ENCODE measurements around the gene STPG1.

Gene STPG1

DNA sequence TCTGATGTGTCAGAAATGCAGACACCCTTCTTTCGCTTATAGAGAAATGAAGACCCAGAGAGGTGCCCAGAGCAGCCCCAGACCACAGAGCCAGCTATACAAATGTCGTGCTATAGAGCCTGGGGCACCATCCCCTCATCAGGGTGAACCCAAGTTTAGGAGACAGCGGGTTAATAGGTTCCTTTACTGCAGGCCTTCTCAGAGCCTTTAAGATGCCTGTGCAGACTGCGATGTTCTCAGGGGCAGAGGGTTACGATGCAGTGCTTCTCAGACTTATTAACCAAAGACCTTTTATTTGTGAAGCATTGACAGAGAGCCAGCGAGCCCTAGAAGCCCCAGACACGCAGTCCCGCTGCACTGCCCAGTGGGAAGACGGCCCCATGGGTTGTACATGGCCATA, 46.9 kb downstream of the STPG1 start:
- DNase-seq, result no peak

DNA sequence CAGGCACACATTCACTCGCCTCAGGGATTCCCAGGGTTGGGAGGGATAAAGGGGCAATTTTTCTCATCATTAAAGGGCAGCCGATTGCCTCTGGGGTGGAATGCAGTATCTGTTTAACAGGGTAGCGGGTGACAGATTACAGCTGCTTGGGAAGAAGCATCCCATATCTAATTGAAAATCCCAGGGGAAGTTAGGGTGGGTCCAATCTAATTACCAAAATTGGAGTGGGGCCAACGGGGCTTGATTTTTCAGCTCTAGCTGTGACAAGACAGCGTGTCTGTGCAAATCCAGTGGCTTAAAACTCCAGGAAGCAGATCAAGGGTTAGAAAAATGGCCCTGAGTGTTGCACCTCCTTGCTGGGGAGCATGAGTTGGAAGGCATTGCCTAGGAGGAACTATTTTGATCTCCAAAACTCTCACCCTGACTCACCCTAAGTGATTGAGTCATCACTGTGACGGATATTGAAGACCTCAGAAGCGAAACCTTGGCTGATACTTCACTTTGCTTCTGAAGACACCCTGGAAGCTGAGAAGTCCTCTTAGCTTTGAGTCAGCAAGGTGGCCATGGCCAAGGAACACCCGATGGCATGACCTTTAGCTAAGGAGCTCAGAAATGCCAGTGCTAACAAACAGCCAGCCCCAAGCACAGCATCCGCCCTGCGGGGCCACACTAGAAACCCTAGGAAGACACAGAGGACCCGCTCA, 48.5 kb downstream of the STPG1 start:
- peak; percentile 95 for DNase-seq

DNA sequence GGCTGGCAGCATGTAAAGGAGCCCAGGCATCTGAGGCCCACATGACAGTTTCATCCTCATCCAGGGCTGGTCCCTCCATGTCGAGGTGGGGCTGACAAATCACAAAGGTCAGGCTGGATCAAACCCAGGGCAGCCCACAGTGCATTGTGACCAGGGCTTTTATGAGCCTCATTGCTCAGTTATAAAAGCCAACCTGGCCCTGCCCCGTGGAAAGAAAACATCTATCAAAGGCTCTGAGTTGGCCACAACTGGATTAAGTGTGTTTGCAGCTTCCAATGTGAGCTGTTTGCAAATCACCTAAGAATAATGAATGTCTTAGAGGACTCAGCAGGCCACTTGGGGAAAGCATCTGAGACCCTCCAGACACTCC, 49.0 kb downstream of the STPG1 start:
- no peak for DNase-seq

DNA sequence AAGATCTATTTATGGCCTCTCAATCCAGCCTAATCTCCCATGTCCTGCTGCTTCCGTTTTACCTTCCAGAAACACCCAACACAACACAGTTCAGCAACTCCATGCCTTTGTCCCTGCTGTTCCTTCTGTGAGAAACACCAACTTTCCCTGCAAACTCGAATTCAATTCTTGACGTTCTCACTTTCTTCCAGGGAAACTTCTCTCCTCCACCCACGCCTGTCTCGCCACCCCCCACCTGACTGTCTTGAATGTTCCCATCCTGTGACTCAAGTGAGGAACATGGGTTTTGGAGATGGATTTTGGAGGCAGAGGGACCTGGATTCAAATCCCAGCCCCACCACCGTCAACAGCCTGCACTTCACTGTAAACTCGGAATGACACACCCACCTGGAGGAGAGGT, 49.6 kb downstream of the STPG1 start:
- DNase-seq, result no peak

DNA sequence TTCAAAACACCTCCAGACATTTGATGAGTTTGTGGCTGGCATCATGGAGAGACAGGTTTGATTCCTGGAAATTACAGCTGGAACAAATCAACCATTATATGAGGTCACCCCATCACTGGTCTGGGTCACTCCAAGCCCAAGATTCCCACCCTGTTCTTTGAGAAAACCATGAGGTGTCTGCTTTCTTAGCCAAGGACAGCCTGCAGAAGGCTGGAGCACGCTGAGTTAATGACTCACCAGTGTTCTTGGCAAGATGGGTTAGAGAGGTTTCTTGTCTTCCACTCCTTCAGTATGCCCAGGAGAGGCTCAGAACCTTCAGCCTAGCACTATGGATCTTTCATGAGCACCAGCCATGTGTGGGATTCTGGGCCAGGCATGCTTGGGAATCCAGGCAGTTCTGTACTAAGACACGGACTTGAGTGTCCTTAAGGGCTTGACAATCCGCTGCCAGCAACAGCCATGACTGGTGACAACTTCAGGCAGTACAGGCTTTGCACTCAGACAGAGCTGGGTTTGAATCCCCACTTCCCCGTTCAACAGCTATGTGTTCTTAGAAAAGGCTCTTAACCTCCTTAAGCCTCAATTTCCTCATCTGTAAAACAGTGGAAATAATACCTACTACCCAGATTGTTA, 50.5 kb downstream of the STPG1 start:
- peak; percentile 86 for DNase-seq

DNA sequence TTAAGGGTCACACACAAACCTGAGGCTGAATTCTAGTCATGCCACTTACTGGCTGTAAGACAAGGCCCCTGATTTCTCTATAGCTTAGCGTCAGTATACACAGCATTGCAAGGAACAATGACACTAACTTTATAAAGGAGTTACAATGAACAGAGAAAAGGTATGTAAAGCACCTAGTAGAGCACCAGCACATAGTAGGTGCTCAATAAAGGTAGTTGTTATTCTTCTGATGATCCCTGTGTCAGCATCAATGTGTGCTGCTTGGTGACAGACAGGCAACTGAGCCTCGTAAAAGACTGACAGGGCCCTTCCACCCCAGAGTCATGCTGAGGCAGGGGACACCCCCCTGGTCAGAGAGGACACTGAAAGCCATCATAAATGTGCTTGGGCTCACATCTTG, 51.2 kb downstream of the STPG1 start:
- DNase-seq, result no peak

DNA sequence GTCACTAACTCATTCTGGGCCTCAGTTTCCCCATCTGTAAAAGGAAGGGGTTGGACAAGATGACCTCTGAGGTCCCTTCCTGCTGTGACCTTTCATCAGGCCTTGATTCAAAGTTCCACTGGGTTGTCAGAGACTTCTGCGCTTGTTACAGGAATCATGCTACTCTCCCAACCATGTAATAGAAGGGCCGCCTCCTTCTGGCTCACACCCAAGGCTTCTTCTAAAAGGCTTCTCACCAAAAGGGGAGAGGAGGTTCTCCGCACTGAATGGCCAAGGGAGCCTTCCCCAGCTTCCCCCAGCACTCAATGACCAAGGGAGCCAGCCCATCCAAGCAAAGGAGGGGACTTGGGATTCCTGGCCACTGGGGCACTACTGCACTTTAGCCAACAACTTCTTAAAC, 51.8 kb downstream of the STPG1 start:
- no peak for DNase-seq

DNA sequence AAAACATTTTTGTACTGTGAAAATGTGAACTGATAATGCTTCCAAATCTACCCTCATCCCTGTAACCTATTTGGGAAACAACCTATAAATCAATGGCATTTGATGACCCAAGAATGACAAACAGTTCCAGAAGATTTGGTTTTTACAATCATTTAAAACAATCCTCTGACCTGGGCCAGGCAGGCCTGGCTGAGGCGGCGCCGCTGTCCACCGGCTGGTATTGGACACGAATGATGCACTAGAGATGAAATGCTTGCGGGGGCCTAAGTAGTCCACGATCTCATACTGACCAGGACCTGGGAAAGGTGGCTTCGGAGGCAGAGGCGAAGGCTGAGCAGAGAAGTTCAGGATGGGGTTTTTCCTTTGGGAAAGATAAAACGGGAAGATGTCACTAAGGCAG, 52.9 kb downstream of the STPG1 start:
- DNase-seq, result no peak

DNA sequence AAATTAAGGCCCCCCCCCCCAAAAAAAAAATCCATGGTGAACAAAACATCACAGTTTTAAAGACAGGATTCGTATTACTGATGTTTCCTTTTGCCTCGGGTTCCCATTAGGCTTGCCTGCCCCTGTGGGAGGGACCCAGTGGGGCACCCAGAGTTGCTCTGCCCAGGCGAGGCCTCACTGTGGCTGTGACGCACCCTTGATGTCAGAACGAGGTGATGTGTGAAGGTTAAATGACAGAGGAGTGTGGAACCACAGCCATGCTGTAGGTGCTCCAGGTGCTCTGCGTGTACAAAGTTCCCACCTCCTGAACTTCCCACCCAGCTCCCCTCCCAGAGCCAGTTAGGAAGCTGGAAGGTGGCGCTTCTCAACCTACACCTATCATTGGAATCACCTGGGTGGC, 56.5 kb downstream of the STPG1 start:
- no peak for DNase-seq

DNA sequence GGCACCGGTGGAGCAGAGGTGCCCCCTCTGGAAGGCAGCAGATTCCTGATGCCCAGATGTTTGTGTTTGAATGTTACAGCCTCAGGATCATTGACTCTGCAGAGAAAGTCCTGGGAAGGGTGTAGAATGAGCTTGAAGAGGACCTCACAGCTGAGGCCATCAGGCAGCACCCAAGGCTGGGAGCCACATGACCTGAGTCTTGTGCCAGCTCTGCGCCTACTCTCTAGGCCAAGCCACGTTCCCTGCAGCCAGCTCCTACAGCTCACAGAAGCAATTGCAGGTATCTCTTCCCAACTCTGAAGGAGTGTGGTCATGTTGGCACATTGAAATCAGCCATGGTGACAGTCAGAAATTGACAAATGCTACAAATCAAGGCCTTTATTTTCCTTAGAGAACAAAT, 58.1 kb downstream of the STPG1 start:
- no peak for DNase-seq

DNA sequence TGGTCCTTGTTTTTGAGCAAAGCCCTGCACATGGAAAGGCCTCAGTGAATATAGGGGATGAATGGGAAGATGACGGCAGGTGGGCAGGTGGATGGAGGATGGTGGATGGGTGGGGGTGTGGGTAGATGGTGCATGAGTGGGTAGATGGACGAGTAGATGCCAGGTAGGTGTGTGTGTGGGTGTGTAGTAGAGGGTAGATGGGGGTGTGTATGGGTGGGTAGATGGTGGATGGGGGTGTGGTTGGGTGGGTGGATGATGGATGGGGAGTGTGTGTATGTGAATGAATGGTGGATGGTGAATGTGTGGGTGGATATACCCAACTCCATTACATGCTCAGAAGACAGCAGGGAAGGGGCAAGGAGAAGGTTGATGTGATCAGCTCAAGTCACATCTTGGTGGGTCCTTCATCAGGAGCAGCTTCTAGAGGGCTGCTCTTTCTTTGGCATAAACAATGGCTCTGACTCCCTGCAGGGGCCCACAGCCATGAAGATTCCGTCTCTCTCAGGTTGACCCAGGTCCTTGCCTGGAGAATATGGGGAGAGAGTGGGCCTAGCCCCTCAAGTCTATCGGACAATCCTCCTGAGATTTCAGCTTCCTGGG, 60.2 kb downstream of the STPG1 start:
- no peak for DNase-seq

DNA sequence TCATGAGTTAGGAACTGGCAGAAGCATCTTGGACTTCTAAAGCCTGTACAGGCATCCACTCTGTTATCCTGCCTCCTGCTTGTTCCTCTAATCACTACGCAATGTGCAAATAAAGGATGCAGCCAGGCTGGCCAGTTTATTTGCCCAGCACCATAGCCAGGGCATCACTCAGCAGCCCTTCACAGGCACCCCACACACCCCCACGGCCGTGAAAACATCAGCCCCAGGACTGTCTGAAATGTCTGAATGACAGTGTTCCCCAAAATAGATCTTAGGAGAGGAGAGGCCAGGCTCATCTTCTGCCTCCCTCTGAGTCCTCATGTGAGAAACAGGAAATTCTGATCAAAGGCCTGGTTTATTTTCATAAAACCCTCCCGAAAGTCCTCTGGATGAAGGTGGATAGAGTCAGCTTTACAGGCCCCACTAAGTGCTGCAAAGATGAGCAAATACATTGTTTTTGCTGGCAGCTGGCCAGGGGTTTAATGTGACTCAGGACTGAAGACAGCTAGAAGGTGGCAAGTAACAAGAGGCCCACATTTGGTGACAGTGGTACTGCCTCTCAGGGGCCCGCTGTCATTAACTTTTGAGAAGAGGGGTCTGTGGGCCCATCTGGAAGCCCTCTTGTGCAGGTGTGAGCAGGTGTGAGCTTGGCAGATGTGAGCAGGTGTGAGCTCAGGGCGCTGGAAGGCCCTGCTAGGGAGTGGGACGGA, 61.5 kb downstream of the STPG1 start:
- peak; percentile 38 for DNase-seq

DNA sequence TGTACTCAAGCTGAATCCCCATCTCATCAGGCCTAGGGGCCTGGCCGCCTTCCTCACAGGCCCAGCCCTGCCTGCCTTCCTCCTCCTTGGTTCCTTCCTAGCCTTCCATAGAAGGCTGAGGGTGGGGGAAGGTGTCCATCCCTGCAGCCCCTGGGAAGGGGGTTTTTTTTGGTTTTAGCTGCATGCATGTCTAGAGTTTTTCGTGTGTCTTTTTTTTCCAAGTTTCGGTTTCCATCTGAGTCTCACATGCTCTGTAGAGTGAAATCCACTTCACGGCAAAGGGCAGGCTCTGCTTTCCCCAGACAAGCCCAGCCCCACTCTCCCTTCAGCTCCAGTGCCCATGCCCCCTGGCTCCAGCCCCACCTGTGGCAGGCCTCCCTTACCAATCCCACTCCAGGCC, 62.3 kb downstream of the STPG1 start:
- no peak for DNase-seq

DNA sequence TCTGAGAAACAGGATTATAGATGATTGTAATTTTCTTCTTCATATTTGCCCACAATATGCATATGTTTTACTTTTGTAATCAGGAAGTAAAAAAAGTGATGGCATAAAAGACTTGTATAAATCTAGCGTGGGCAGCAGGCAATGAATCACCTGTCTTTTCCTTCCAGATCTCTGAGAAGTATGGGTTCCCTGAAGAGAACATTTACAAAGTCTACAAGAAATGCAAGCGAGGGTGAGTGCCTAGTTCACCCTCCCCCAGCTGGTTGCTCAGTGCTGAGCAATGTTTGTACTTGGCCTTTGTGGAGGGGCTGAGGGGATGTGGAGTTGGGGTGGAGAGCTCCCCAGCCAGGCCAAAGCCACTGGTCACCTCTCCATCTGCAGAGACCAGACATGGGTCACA, 63.7 kb downstream of the STPG1 start:
- no peak for DNase-seq

DNA sequence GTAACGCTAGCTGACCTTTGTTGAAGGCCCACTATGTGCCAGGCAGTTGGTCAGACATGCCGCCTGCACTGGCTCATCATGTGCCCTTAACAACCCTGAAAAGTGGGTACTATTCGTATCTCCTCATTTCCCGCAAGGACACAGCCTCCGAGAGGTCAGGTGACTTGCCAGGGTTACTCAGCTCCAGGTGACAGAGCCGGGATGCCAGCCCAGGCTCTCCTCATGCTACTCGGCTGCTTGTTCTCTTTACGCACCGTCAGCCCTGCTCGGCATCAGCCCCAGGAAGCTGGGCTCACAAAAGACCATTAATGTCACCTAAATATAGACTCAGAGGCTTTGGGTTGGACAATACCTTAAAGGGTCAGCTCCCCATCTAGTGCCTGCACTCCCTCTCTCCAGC, 65.4 kb downstream of the STPG1 start:
- no peak for DNase-seq

DNA sequence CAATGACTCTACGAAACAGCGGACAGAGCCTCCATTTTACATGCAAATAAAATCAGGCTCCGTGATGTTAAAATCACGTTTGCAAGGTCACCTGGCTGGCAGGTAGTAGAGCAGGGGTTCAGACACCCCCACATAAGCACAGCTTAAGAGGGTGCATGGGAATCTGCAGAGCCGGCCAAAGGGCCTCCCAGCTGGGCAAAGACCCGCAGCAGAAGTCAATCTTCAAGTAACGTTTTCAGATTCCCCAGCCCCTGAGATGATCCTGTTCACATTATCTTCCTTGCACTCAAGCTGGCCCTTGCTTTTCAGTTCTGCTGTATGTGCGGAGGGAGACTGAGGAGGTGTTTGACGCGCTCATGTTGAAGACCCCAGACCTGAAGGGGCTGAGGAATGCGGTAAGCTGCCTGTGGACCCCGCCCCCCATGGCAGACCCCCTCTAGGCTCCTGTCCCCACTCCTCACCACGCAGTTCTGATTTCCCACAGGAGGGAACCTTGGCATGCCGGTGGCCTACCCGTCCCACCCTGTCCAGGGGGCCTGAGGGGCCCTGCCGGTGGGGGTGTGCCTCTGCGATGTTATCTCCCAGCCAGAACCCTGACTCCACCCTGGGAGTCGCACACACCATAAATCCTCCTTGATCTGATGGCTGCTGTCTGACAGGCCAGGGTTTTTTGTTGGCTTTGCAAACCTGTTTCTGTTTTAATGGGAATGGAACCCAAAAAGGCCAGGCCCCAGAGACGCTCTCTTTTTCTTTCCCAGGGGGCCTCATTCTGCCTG, 66.2 kb downstream of the STPG1 start:
- DNase-seq, result no peak

DNA sequence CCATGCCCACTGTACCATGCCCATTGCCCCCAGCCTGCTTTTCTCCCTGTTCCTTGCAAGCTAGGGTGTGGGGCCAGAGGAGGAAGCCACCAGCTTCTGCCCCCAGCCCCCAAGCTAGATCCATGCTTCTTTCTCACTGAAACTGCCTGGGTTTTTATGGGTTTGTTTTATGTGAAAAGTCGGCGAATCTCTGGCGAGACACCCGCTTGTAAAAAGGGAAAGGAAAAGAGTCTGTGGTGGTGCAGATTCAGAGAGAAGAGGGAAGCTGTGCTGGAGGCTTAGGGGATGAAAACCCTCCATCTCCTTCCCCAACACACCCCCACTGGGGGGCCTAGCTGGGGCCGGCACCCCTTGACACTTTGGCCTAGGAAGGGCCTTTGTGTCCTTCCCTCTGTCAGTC, 68.2 kb downstream of the STPG1 start:
- no peak for DNase-seq

DNA sequence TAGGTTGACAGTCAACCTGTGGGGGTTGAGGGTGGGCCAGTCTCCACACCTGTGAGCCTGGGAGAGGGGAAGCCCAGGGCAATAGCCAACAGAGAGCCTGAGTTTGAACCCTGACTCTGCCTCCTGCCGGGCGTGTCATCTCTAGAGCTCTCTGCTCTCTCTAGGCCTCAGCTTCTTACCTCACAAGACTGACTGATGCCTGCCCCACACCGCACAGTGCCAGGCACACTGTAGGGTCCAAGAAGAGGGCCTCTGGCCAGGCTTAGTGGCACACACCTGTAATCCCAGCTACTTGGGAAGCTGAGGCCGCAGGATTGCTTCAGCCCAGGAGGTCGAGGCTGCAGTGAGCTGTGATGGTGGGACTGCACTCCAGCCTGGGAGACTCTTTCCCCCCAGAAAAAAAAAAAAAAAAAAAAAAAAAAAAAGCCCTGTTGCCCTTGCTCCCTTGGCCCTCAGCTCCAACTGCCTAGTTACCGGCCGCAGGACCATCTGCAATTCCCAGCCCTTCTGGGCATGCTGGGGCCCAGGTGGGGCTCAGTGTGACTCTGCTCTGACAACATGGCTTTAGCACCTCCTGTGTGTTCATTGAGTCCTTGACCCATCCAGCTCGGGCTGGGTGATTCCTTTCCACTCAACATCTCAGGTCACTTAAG, 69.4 kb downstream of the STPG1 start:
- no peak for DNase-seq

DNA sequence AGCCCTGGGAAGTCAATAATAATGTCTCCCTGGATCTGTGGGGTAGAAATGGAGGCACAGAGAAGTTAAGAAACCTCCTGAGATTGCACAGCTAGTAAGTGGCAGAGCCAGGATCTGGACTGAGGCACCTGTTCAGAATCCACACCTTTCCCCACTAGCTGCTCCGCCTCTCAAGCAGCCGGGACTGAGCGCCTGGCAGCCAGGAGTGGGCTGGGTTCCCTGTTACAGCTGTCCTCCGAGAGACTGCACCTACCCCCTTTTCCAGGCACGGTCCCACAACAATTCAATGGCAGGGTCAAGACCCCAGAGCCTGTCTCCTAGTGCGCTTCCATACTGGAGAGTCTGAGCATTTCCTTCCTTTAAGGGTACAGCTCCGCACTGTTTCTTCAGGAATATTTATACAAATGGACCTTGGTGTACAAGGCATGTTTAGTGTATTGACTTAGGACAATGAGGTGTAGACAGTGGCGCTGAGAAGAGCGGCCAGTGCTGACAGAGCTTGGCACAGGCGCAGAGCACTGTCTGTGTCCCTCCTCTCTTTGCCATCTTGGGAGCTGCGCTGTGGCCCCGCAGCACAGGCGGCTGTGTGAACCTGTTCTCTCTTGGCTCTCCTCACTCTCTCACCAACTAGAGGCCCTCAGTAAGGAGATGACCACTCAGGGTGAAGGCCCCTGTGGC, 70.0 kb downstream of the STPG1 start:
- DNase-seq, result no peak

DNA sequence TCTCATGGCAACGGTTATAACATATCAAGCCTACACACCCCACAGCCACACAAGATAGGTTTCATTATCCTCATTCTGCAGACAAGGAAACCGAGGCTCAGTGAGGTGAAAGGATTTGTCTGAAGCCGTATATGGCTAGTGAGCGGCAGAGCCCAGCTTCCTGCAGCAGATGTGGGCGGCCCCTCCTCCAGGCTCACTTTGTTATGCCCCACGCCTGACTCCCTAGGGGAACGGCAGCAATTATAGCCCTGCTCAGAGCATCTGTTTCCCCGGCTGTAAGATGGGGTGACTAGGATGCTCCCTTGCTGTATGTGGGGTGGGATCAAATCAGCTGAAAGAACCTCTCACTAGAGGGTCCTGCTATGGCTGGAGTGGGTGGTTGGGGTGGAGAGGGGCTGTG, 72.3 kb downstream of the STPG1 start:
- DNase-seq, result no peak

DNA sequence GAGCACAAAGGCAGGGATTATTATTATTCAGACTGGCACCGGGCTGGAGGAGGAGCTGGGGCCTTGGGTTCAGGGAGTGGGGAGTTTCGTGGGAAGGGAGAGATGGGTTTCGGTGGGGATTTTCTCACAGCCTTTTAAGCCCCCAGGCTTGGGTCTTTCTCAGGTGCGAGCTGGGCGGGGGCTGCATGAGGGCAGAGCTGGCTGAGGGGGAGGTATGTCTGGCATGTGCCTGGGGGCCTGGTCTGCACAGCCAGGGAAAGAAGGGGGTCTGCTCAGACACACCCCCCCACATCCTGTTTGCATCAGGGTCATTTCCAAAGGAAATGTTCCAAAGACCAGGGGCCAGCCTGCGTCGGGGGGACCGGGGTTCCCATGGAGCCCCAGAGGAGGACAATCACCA, 72.8 kb downstream of the STPG1 start:
- DNase-seq, result no peak

DNA sequence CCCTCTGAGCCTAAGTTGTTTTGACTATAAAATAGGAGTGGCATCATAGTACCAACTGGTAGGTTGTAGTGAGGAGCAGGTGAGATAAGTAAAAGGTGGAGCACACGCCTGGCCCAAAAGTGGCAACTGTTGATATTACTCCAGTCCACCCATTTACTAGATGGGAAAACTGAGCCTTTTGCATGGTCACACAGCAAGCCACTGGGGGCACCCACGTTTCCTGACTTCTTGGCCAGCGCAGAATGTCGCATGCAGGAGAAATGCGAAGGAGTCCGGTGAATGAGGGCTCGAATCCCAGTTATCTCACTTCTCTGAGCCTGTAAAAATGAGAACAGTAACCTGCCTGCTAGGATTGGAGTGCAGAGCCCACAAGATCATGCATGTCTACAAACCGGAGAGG, 73.6 kb downstream of the STPG1 start:
- no peak for DNase-seq
